GM13976 (cell line): ENCODE measurements around the gene FRMD8.
"Not testable (repeated sequence)": the region's sequence is repeated elsewhere in the genome, so short reads cannot be mapped to it uniquely, and the experiment has no call there.

Experiments used
- DNase-seq: peaks from one replicate; pipeline ENCODE4 v3.0.0; 2012; ENCODE audit warnings: low spot score
- CTCF ChIP-seq: IDR thresholded peaks from 2 replicates; pipeline ENCODE4 v1.5.1; 2012; ENCODE audit warnings: borderline replicate concordance, mild to moderate bottlenecking; ENCODE audit not compliant: insufficient read depth; ENCODE audit errors: extremely low read depth, missing control alignments, control extremely low read depth
- in situ Hi-C: fragments of 300-500 bp; cut with MboI; formaldehyde crosslinking; loops from one replicate; pipeline ENCODE4 v1.12.0; 2022; ENCODE audit warnings: low sequenced_read_pairs, mixed read lengths, inconsistent platforms; ENCODE audit not compliant: unreplicated experiment

Gene FRMD8

GRCh38 chr11:65446446-65447277 is 60.2 kb downstream of the FRMD8 start:
- no peak for DNase-seq
- TF ChIP-seq CTCF, result no peak
- in situ Hi-C loops, result no loop called here

GRCh38 chr11:65448074-65448417 is 61.6 kb downstream of the FRMD8 start:
- no peak for DNase-seq
- in situ Hi-C loops, result no loop called here
- no peak for TF ChIP-seq CTCF

GRCh38 chr11:65448418-65449105 is 62.1 kb downstream of the FRMD8 start:
- no peak for DNase-seq
- no peak for TF ChIP-seq CTCF
- in situ Hi-C loops, result no loop called here

- in situ Hi-C loops, DNase-seq: not testable (repeated sequence)
Observed at GRCh38 chr11:65451301-65451700, 64.9 kb downstream of the FRMD8 start.

- DNase-seq, in situ Hi-C loops: not testable (repeated sequence)
Observed at GRCh38 chr11:65452259-65452658, 65.8 kb downstream of the FRMD8 start.

- in situ Hi-C loops, result no loop called here
Observed at GRCh38 chr11:65452806-65453490, 66.5 kb downstream of the FRMD8 start.

GRCh38 chr11:65454311-65454695 is 67.9 kb downstream of the FRMD8 start:
- in situ Hi-C loops, result no loop called here
- DNase-seq, result no peak
- TF ChIP-seq CTCF, result no peak

More at GRCh38 chr11:65452806-65453490, 66.5 kb downstream of the FRMD8 start:
- no peak for DNase-seq
- TF ChIP-seq CTCF, result no peak
